HEK293 (cell line): ENCODE data around the gene NDUFB10.

Source experiments
- BCL11A ChIP-seq: fragments of 450-650 bp; formaldehyde crosslinking; IDR thresholded peaks from 2 replicates; pipeline ENCODE4 v1.5.1; 2016; ENCODE audit warnings: low read depth, missing biosample characterization, missing genetic modification characterization
- CTCF ChIP-seq: fragments of 450-650 bp; formaldehyde crosslinking; IDR thresholded peaks from 2 replicates; pipeline ENCODE4 v1.5.1; 2016; ENCODE audit warnings: missing biosample characterization, missing genetic modification characterization
- GLI2 ChIP-seq: fragments of 450-650 bp; formaldehyde crosslinking; IDR thresholded peaks from 2 replicates; pipeline ENCODE4; 2017; ENCODE audit warnings: missing biosample characterization, missing genetic modification characterization, low read depth, borderline replicate concordance
- KLF9 ChIP-seq: fragments of 450-650 bp; formaldehyde crosslinking; IDR thresholded peaks from 2 replicates; pipeline ENCODE4 v1.5.1; 2016; ENCODE audit warnings: missing biosample characterization, missing genetic modification characterization, low read depth
- PRDM1 ChIP-seq: fragments of 450-650 bp; formaldehyde crosslinking; IDR thresholded peaks from 2 replicates; pipeline ENCODE4; 2016; ENCODE audit warnings: missing biosample characterization, missing genetic modification characterization
- SALL2 ChIP-seq: fragments of 450-650 bp; formaldehyde crosslinking; IDR thresholded peaks from 2 replicates; pipeline ENCODE4 v1.5.0; 2017; ENCODE audit warnings: missing biosample characterization, mild to moderate bottlenecking, missing genetic modification characterization, borderline replicate concordance
- SP2 ChIP-seq: fragments of 450-650 bp; formaldehyde crosslinking; IDR thresholded peaks from 2 replicates; pipeline ENCODE4 v1.5.1; 2016; ENCODE audit warnings: missing biosample characterization, missing genetic modification characterization
- SP7 ChIP-seq: fragments of 450-650 bp; formaldehyde crosslinking; IDR thresholded peaks from 2 replicates; pipeline ENCODE4 v1.5.1; 2016; ENCODE audit warnings: missing biosample characterization, missing genetic modification characterization
- ZFP41 ChIP-seq: fragments of 450-650 bp; formaldehyde crosslinking; IDR thresholded peaks from 2 replicates; pipeline ENCODE4 v1.5.1; 2016; ENCODE audit warnings: missing biosample characterization, missing genetic modification characterization, borderline replicate concordance
- ZNF148 ChIP-seq: fragments of 450-650 bp; formaldehyde crosslinking; IDR thresholded peaks from 2 replicates; pipeline ENCODE4 v1.5.0; 2017; ENCODE audit warnings: missing biosample characterization, missing genetic modification characterization, borderline replicate concordance
- ZNF157 ChIP-seq: fragments of 450-650 bp; formaldehyde crosslinking; IDR thresholded peaks from 2 replicates; pipeline ENCODE4 v1.5.1; 2016; ENCODE audit warnings: missing biosample characterization, missing genetic modification characterization
- ZNF184 ChIP-seq: fragments of 450-650 bp; IDR thresholded peaks from 2 replicates; pipeline ENCODE4 v1.5.1; 2018; ENCODE audit warnings: missing biosample characterization, mild to moderate bottlenecking, missing genetic modification characterization
- ZNF221 ChIP-seq: fragments of 450-650 bp; formaldehyde crosslinking; IDR thresholded peaks from 2 replicates; pipeline ENCODE4 v1.5.1; 2017; ENCODE audit warnings: missing biosample characterization, missing genetic modification characterization, borderline replicate concordance
- ZNF248 ChIP-seq: fragments of 450-650 bp; formaldehyde crosslinking; IDR thresholded peaks from 2 replicates; pipeline ENCODE4 v1.5.1; 2017; ENCODE audit warnings: missing biosample characterization, missing genetic modification characterization
- ZNF341 ChIP-seq: fragments of 450-650 bp; formaldehyde crosslinking; IDR thresholded peaks from 2 replicates; pipeline ENCODE4; 2016; ENCODE audit warnings: low read depth, missing biosample characterization, missing genetic modification characterization
- ZNF391 ChIP-seq: fragments of 450-650 bp; formaldehyde crosslinking; IDR thresholded peaks from 2 replicates; pipeline ENCODE4 v1.5.1; 2016; ENCODE audit warnings: low read depth, missing biosample characterization, missing genetic modification characterization, borderline replicate concordance
- ZNF394 ChIP-seq: fragments of 450-650 bp; formaldehyde crosslinking; IDR thresholded peaks from 2 replicates; pipeline ENCODE4 v1.5.1; 2016; ENCODE audit warnings: missing biosample characterization, missing genetic modification characterization, mild to moderate bottlenecking, moderate library complexity, borderline replicate concordance
- ZNF404 ChIP-seq: fragments of 450-650 bp; formaldehyde crosslinking; IDR thresholded peaks from 2 replicates; pipeline ENCODE4 v1.5.1; 2017; ENCODE audit warnings: missing biosample characterization, missing genetic modification characterization
- ZNF426 ChIP-seq: fragments of 450-650 bp; formaldehyde crosslinking; IDR thresholded peaks from 2 replicates; pipeline ENCODE4 v1.5.1; 2017; ENCODE audit warnings: missing biosample characterization, missing genetic modification characterization, mild to moderate bottlenecking, inconsistent platforms, moderate library complexity
- ZNF473 ChIP-seq: fragments of 450-650 bp; formaldehyde crosslinking; IDR thresholded peaks from 2 replicates; pipeline ENCODE4 v1.5.1; 2017; ENCODE audit warnings: missing biosample characterization, missing genetic modification characterization
- ZNF513 ChIP-seq: fragments of 450-650 bp; IDR thresholded peaks from 2 replicates; pipeline ENCODE4 v1.5.1; 2018; ENCODE audit warnings: missing biosample characterization, missing genetic modification characterization
- ZNF664 ChIP-seq: fragments of 450-650 bp; formaldehyde crosslinking; IDR thresholded peaks from 2 replicates; pipeline ENCODE4 v1.5.1; 2016; ENCODE audit warnings: missing biosample characterization, missing genetic modification characterization
- ZNF747 ChIP-seq: fragments of 450-650 bp; formaldehyde crosslinking; IDR thresholded peaks from 2 replicates; pipeline ENCODE4 v1.5.1; 2016; ENCODE audit warnings: missing biosample characterization, missing genetic modification characterization
- ZNF791 ChIP-seq: fragments of 450-650 bp; formaldehyde crosslinking; IDR thresholded peaks from 2 replicates; pipeline ENCODE4 v1.5.1; 2016; ENCODE audit warnings: missing biosample characterization, missing genetic modification characterization
- TF ChIP-seq, protein P1 (sequence below): fragments of 450-650 bp; formaldehyde crosslinking; IDR thresholded peaks from 2 replicates; pipeline ENCODE4 v1.5.1; 2016; ENCODE audit warnings: missing biosample characterization, missing genetic modification characterization
- TF ChIP-seq, protein P2 (sequence below): fragments of 450-650 bp; formaldehyde crosslinking; IDR thresholded peaks from 2 replicates; pipeline ENCODE4 v1.5.1; 2016; ENCODE audit warnings: missing biosample characterization, missing genetic modification characterization, borderline replicate concordance

The NDUFB10 gene

GRCh38 chr16:1983544-1984346 is 24.4 kb downstream of the NDUFB10 start, which contains the start of gene GFER (continued):
- TF ChIP-seq ZNF747 (no peak), ZNF391 (tag by site-specific recombination) (peak; percentile 47; the same call in 1 of the 2 replicates), KLF9 (tag by site-specific recombination) (peak; percentile 84), ZNF184 (peak; percentile 75; the same call in 1 of the 2 replicates), ZNF513 (tag by site-specific recombination) (0 out of 2 replicates have a peak, but pooled peaks have one; percentile 55), CTCF (tag by site-specific recombination) (peak; percentile 91), ZNF157 (tag by site-specific recombination) (no peak), SP2 (tag by site-specific recombination) (peak; percentile 57), ZNF248 (tag by site-specific recombination) (no peak), ZNF148 (tag by site-specific recombination) (no peak), ZNF664 (tag by site-specific recombination) (no peak), ZNF404 (tag by site-specific recombination) (no peak), BCL11A (tag by site-specific recombination) (no peak), SP7 (tag by site-specific recombination) (peak; percentile 87), ZNF473 (tag by site-specific recombination) (no peak), ZNF791 (no peak), PRDM1 (tag by site-specific recombination) (peak; percentile 32; the same call in 1 of the 2 replicates), ZFP41 (tag by site-specific recombination) (no peak), ZNF341 (tag by site-specific recombination) (peak; percentile 28; the same call in 1 of the 2 replicates), ZNF426 (no peak), GLI2 (tag by site-specific recombination) (no peak), ZNF221 (tag by site-specific recombination) (no peak), ZNF394 (tag by site-specific recombination) (peak; percentile 41; the same call in 1 of the 2 replicates), SALL2 (tag by site-specific recombination) (no peak)
- TF ChIP-seq, protein P1, sequence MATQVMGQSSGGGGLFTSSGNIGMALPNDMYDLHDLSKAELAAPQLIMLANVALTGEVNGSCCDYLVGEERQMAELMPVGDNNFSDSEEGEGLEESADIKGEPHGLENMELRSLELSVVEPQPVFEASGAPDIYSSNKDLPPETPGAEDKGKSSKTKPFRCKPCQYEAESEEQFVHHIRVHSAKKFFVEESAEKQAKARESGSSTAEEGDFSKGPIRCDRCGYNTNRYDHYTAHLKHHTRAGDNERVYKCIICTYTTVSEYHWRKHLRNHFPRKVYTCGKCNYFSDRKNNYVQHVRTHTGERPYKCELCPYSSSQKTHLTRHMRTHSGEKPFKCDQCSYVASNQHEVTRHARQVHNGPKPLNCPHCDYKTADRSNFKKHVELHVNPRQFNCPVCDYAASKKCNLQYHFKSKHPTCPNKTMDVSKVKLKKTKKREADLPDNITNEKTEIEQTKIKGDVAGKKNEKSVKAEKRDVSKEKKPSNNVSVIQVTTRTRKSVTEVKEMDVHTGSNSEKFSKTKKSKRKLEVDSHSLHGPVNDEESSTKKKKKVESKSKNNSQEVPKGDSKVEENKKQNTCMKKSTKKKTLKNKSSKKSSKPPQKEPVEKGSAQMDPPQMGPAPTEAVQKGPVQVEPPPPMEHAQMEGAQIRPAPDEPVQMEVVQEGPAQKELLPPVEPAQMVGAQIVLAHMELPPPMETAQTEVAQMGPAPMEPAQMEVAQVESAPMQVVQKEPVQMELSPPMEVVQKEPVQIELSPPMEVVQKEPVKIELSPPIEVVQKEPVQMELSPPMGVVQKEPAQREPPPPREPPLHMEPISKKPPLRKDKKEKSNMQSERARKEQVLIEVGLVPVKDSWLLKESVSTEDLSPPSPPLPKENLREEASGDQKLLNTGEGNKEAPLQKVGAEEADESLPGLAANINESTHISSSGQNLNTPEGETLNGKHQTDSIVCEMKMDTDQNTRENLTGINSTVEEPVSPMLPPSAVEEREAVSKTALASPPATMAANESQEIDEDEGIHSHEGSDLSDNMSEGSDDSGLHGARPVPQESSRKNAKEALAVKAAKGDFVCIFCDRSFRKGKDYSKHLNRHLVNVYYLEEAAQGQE (tag by site-specific recombination) = no peak
- TF ChIP-seq, protein P2, sequence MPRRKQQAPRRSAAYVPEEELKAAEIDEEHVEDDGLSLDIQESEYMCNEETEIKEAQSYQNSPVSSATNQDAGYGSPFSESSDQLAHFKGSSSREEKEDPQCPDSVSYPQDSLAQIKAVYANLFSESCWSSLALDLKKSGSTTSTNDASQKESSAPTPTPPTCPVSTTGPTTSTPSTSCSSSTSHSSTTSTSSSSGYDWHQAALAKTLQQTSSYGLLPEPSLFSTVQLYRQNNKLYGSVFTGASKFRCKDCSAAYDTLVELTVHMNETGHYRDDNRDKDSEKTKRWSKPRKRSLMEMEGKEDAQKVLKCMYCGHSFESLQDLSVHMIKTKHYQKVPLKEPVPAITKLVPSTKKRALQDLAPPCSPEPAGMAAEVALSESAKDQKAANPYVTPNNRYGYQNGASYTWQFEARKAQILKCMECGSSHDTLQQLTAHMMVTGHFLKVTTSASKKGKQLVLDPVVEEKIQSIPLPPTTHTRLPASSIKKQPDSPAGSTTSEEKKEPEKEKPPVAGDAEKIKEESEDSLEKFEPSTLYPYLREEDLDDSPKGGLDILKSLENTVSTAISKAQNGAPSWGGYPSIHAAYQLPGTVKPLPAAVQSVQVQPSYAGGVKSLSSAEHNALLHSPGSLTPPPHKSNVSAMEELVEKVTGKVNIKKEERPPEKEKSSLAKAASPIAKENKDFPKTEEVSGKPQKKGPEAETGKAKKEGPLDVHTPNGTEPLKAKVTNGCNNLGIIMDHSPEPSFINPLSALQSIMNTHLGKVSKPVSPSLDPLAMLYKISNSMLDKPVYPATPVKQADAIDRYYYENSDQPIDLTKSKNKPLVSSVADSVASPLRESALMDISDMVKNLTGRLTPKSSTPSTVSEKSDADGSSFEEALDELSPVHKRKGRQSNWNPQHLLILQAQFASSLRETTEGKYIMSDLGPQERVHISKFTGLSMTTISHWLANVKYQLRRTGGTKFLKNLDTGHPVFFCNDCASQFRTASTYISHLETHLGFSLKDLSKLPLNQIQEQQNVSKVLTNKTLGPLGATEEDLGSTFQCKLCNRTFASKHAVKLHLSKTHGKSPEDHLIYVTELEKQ (tag by site-specific recombination) = no peak
